ENCODE measurements around the gene ONECUT3. TPM values are rescaled to one million over a fixed set of nuclear protein-coding genes. Genes with fewer than 3 reads are reported as not detected.
"Not testable (repeated sequence)": the region's sequence is repeated elsewhere in the genome, so short reads cannot be mapped to it uniquely, and the experiment has no call there.

ONECUT3 gene
- total RNA-seq (2022) (20.0 and 25.7 TPM in 2 replicates), Bru-seq, nascent RNA (percentile 77 among the genes with signal in this experiment), BruChase-seq, experiment 1, labeled RNA remaining after a 6-hour chase (percentile 86 among the genes with signal in this experiment), BruChase-seq, experiment 2, labeled RNA remaining after a 2-hour chase (percentile 91 among the genes with signal in this experiment)
- long read RNA-seq, partial matches to known transcripts, result 0 of 45 reads
- long read RNA-seq, other reads (novel, unspliced or antisense), result 45 of 45 reads

DNA sequence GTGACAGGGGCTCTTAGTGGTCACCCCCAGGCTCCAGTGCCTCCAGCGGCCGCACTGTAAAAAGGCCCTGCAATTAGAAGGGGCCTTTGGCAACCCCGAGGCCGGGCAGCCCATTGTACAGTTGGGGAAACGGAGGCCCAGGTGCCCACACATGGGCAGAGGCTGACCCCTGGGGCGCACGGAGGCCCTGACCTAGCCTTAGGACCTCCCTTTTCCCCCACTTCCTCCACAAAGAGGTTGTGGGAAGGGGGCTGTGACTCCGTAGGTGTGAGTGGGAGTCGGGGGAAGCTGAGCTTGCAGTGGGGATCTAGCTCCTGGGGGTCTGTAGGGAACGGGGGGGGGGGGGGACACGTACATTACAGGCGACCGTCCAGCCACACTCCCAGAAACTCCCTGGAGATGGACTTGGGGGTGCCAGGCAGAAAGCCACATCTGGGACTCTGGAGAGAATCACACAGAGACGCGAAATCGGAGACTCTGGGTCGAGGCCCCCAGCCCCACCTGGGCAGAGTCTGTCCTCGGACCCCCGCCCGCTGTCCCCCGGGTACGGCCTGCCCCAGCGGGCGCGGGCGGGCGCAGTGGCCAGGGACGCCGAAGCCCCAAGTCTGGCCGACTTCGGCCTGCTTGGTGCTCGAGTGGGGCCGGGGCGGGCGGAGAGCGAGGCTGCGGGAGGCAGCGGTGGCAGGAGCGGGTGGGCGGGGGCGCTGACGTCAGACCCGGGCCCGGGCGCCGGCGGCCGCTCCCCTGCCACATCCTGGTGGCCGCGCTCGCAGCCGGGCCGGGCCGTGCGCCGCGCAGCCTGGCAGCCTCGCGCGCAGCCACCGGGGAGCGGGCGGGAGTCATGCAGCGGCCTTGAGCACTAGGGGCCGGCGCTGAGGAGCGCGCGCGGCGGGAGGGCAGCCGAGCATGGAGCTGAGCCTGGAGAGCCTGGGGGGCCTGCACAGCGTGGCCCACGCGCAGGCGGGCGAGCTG is at the start of gene ONECUT3:
ONECUT3 (plus strand) TSS at position 750 of the 972 bp plus-strand sequence; CDS start at position 907, 157 bp downstream.
- Mint-ChIP-seq H3K9me3 (ENCODE audit: low read depth, unreplicated experiment) (no peaks in the 10 kb centered on the region), H3K4me3 (ENCODE audit: low read depth, unreplicated experiment) (peak within 1 kb of the TSS; percentile 80), H3K27ac (ENCODE audit: unreplicated experiment) (peak within 1 kb of the TSS; percentile 39), H3K27me3 (ENCODE audit: unreplicated experiment) (no peaks in the 10 kb centered on the region), H3K36me3 (ENCODE audit: insufficient read depth, unreplicated experiment) (peaks cover 61% of the 10 kb centered on the region), H3K4me1 (ENCODE audit: low read depth, unreplicated experiment) (peaks cover 4% of the 10 kb centered on the region)
- peak; percentile 82 for DNase-seq
- intact Hi-C loops (cut with micrococcal nuclease; ENCODE audit: unreplicated experiment), result no loop called here
- BruUV-seq (replicated peaks), result TSS peak; percentile 84
- CTCF ChIA-PET, result no interaction called here
- TF ChIP-seq, protein P1, sequence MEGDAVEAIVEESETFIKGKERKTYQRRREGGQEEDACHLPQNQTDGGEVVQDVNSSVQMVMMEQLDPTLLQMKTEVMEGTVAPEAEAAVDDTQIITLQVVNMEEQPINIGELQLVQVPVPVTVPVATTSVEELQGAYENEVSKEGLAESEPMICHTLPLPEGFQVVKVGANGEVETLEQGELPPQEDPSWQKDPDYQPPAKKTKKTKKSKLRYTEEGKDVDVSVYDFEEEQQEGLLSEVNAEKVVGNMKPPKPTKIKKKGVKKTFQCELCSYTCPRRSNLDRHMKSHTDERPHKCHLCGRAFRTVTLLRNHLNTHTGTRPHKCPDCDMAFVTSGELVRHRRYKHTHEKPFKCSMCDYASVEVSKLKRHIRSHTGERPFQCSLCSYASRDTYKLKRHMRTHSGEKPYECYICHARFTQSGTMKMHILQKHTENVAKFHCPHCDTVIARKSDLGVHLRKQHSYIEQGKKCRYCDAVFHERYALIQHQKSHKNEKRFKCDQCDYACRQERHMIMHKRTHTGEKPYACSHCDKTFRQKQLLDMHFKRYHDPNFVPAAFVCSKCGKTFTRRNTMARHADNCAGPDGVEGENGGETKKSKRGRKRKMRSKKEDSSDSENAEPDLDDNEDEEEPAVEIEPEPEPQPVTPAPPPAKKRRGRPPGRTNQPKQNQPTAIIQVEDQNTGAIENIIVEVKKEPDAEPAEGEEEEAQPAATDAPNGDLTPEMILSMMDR (IDR thresholded peaks at IDR 0.05; ENCODE audit: unreplicated experiment), result no peak

DNA sequence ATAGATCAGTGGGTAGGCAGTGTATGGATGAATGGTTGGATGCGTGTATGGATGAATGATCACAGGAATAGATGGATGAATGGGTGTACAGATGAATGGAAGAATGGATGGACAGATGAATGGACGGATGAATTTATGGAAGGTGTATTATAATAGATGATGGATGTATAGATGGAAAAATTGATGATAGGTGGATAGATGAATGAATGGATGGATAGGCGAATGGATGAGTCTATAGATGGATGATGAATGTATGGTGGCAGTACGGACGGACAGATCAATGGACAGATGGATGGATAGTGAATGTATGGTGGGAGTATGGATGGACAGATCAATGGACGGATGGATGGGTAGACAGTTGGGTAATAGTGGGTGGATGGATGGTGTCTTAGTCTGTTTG is 49.0 kb upstream of the ONECUT3 start:
- Mint-ChIP-seq H3K27me3 (ENCODE audit: unreplicated experiment) (peaks cover 55% of the 10 kb centered on the region), H3K4me1 (ENCODE audit: low read depth, unreplicated experiment) (peaks cover 11% of the 10 kb centered on the region), H3K36me3 (ENCODE audit: insufficient read depth, unreplicated experiment) (no peaks in the 10 kb centered on the region), H3K27ac (ENCODE audit: unreplicated experiment) (no peak overlapping the region), H3K4me3 (ENCODE audit: low read depth, unreplicated experiment) (no peak overlapping the region), H3K9me3 (ENCODE audit: low read depth, unreplicated experiment) (peaks cover 4% of the 10 kb centered on the region)
- intact Hi-C loops (cut with micrococcal nuclease; ENCODE audit: unreplicated experiment), result no loop called here
- DNase-seq, result no peak
- CTCF ChIA-PET, result no interaction called here
- TF ChIP-seq, protein P1 (IDR thresholded peaks at IDR 0.05; ENCODE audit: unreplicated experiment), result no peak
- no TSS peak for BruUV-seq (replicated peaks)

DNA sequence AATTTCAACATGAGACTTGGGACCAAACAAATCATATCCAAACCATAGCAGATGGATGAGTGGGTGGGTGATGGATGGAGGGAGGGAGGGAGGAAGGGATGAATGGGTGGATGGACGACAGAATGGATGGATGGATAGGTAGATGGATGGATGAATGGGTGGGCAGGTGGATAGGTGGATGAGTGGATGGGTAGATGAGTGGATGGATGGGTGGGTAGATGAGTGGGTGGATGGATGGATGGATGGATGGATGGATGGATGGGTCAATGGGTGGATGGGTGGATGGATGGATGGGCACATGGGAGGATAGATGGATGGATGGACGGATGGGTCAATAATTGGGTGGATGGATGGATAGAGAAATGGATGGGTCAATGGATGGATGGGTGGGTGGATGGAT is 47.9 kb upstream of the ONECUT3 start:
- no peak overlapping the region for H3K27ac Mint-ChIP-seq (ENCODE audit: unreplicated experiment)
- H3K4me3 Mint-ChIP-seq (ENCODE audit: low read depth, unreplicated experiment), result no peak overlapping the region
- H3K4me1 Mint-ChIP-seq (ENCODE audit: low read depth, unreplicated experiment), result peaks cover 10% of the 10 kb centered on the region
- DNase-seq, result no peak
- peaks cover 52% of the 10 kb centered on the region for H3K27me3 Mint-ChIP-seq (ENCODE audit: unreplicated experiment)
- H3K9me3 Mint-ChIP-seq (ENCODE audit: low read depth, unreplicated experiment), result peaks cover 4% of the 10 kb centered on the region
- H3K36me3 Mint-ChIP-seq (ENCODE audit: insufficient read depth, unreplicated experiment), result no peaks in the 10 kb centered on the region
- no TSS peak for BruUV-seq (replicated peaks)
- TF ChIP-seq, protein P1 (IDR thresholded peaks at IDR 0.05; ENCODE audit: unreplicated experiment), result no peak
- CTCF ChIA-PET, result no interaction called here
- intact Hi-C loops (cut with micrococcal nuclease; ENCODE audit: unreplicated experiment), result no loop called here

DNA sequence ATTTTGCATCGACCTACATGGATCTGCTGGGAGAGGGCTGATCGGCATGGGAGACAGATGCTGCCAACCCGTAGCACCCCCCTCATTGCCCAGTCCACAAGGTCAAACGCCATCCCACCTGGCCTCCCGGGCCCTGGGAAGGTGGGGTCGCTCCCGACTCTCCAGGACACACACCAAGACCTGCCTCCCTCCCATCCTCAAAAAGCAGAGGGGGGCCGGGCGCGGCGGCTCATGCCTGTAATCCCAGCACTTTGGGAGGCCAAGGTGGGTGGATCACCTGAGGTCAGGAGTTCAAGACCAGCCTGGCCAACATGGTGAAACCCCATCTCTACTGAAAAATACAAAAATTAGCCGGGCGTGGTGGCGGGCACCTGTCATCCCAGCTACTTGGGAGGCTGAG is 46.7 kb upstream of the ONECUT3 start:
- H3K9me3 Mint-ChIP-seq (ENCODE audit: low read depth, unreplicated experiment); H3K36me3 Mint-ChIP-seq (ENCODE audit: insufficient read depth, unreplicated experiment); H3K27ac Mint-ChIP-seq (ENCODE audit: unreplicated experiment); CTCF ChIA-PET; H3K4me1 Mint-ChIP-seq (ENCODE audit: low read depth, unreplicated experiment); intact Hi-C loops (cut with micrococcal nuclease; ENCODE audit: unreplicated experiment); H3K4me3 Mint-ChIP-seq (ENCODE audit: low read depth, unreplicated experiment); DNase-seq; BruUV-seq (replicated peaks): not testable (repeated sequence)
- peaks cover 39% of the 10 kb centered on the region for H3K27me3 Mint-ChIP-seq (ENCODE audit: unreplicated experiment)

Data from Calu3 (cell line).